SH-SY5Y (cell line): ENCODE results near the gene ATP5F1C.

Experiments
- GATA2 ChIP-seq: IDR thresholded peaks from 2 replicates; pipeline ENCODE4 v1.6.1; 2011; ENCODE audit warnings: mild to moderate bottlenecking, low read depth, low read length
- GATA3 ChIP-seq: IDR thresholded peaks from 2 replicates; pipeline ENCODE4 v1.6.1; 2011; ENCODE audit warnings: low read depth, mild to moderate bottlenecking, low read length, moderate library complexity

DNA sequence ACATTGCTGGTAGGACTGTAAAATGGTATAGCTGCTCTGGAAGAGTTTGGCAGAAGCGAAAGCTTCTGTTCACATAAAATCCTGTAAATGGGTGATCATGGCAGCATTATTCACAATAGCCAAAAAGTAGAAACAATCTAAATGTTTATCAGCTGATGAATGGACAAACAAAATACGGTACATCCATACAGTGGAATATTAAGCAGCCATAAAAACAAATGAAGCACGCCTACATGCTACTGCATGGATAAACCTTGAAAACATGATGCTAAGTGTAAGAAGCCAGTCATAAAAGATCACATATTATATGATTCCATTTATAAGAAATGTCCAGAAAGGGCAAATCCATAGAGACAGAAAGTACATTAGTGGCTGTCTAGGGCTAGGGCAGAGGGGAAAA is 32.9 kb upstream of the ATP5F1C start:
- TF ChIP-seq GATA2 (no peak), GATA3 (no peak)
